HG03439 (cell line): ENCODE results near the gene DPH2.
A peak's percentile ranks its signal among the peaks of the same experiment; 100 is the strongest.

Experiments
- ATAC-seq: cut with Tn5 transposase; IDR thresholded peaks from one replicate; pipeline ENCODE4 v1.9.1; 2021; ENCODE audit warnings: mild to moderate bottlenecking, moderate library complexity; ENCODE audit not compliant: unreplicated experiment

Gene DPH2

DNA sequence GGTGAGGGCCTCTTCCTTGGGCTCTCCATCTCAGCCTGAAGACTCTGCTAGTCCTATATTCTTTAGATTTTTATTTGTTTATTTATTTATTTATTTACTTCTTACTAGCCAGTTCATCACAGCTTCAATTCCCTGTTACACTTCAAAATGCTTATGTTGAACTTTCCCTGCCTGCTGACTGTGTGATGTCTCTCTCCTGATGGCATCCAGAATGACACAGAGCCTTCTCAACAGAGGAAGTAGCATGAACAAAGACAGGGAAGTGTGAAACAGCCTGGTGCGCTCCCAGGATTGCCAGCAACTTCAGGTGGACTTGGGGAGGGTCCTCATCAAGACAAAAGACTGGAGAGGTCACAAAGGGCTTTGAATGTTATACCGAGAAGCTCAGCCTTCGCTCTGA, 27.4 kb upstream of the DPH2 start:
- no peak for ATAC-seq

DNA sequence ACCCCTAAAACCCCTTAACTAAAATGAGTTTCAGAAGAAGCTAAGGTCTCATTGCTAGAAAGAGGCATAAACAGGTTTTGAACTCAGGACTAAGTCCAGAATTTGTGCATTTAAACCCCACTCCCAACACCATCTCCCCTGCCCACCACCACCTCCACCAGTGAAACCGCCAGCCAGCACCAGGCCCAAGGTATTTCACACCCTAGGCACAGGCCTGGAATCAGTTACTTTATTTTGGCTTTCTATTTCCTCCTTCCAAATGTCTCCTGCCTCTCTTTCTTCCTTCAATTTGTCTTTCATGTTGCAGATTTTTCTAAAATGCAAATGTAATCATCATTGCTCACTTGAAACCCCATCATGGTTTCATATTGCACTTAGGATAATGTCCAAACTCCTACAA, 24.9 kb upstream of the DPH2 start:
- ATAC-seq = no peak

DNA sequence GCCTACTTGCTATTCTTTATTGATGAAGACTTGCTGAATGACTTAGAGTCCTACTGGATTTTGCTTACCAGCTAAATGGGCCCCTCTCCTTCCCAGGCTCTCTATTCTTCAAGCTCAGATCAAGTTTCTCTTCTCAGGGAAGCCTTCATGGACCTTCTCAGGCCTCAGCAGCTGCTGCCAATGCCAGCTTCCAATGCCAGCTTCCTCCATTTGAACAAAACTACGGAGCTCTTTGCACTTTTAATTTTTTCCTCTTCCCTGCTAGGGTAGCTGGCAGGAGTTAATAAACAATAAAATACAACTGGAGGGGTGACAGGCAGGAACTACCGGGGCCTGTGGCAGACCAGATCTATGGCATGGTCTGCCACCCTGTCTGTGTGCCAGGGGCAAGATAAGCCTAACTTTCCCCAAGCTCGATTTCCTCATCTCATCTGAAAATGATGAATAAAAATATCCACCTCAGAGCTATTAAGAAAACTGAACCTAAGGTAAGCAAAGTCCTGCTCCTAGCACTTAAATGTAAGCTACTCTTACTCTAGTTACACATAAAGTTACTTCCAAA, 24.1 kb upstream of the DPH2 start:
- no peak for ATAC-seq

DNA sequence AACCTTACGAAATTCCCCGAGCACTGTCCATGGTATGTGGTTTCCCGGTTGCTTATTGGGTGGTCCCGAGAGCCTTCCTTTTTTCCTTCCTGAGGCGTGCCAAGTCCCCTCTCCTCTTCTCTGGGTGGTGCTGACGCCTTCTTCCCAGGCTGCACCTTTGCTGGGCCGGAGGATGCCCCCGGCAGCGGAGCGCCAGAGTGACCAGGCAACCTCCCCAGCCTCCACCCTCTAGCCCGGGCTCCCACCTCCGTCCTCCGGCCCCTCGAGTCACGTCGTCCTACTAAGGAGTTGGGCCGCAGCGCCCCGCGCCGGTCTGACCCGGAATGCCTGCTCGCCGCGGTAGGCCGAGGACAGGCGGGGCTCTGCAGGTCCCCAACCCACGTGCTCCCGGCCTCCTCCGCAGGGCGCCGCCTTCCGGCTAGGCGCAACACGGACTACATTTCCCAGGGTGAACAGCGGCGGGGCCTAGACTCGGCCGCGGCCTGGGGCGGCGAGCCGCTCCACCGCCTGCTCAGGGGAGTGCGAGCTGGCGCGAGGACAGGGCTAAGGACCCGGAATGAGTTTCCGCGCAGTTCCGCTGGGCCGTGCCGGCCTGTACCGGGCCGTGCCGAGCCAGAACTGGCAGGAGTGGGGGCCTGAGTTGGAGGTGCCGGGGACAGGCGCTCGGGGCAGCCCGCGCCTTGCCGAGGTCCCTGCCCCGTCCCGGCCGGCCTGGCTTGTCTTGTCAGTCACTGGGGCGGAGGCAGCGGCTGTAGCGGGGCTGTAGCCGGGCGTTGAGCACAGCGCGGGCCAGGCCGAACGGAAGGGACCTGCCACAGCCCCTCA, 23.4 kb upstream of the DPH2 start, which contains the start of gene IPO13:
Gene IPO13 (plus strand): TSS at position 715 of the 825 bp plus-strand sequence. CDS start 651 bp downstream, outside the sequence.
- peak; percentile 94 for ATAC-seq

DNA sequence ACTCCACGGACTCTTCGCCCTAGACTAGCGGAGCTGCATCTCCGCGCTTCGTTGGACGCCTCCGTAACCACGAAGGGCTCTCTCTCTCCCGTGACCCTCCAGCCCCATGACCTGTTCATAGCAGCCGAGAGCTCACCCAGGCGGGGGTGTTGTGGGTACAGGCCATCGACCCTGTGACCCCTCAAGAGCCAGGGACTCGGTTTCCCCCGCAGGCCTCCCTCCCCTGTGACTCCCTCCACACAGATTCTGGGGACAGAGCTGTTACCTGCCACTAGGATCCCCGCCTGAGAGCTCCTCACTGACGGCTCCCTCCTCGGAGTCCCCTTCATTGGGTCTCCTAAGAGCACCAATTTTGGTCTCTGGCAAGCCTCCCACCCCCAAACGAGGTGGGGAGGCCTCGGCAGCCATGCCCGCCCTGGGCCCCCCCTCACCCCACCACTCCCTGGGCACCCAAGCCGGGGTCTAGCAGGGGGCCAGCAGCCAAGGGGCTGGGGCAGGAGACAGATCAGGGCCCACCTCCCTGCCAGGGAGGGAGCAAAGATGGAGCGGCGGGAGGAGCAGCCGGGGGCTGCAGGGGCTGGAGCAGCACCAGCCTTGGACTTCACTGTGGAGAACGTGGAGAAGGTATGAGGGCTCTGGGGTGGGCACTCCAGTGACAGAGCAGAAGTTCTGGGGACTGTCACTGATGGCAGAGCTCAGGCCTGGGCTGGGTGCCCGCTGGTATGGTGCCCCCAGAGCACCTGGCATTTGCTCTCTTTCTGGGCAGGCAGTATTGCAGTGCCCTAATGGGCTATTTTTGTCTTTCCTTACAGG, 22.5 kb upstream of the DPH2 start:
- no peak for ATAC-seq

DNA sequence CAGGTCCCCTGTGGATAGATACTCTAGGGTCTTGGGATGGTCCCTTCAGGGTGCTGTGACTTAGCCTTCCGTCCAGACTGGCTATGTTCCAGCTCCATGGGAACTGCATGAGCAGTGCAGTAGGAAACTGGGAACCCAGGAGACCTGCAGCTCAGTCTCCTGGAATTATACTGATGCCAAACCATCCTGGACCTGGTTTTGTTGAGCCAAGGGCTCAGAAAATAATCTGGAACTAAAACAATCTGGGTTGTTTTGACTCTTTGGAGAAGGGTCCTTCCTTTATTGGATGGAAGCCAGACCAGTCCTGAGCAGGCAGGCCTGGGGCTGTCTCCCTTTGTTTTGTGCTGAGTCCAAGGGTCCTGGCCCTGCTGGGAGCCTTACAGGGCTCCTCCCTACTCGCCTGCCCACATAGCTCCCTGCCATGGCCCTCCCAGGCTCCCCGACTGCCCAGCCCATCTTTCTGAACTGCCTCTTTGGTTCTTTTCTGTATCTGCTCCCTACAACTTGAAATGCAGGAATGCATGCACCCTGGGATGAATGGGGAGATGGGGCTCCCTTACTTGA, 21.9 kb upstream of the DPH2 start:
- ATAC-seq = no peak

DNA sequence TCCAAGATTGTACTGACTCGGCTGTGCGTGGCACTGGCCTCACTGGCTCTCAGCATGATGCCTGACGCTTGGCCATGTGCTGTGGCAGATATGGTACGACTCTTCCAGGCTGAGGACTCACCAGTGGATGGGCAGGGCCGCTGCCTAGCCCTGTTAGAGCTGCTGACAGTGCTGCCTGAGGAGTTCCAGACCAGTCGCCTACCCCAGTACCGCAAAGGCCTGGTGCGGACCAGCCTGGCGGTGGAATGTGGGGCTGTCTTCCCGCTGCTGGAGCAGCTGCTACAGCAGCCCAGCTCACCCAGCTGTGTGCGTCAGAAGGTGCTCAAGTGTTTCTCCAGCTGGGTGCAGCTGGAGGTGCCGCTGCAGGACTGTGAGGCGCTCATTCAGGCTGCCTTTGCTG, 20.1 kb upstream of the DPH2 start:
- no peak for ATAC-seq

DNA sequence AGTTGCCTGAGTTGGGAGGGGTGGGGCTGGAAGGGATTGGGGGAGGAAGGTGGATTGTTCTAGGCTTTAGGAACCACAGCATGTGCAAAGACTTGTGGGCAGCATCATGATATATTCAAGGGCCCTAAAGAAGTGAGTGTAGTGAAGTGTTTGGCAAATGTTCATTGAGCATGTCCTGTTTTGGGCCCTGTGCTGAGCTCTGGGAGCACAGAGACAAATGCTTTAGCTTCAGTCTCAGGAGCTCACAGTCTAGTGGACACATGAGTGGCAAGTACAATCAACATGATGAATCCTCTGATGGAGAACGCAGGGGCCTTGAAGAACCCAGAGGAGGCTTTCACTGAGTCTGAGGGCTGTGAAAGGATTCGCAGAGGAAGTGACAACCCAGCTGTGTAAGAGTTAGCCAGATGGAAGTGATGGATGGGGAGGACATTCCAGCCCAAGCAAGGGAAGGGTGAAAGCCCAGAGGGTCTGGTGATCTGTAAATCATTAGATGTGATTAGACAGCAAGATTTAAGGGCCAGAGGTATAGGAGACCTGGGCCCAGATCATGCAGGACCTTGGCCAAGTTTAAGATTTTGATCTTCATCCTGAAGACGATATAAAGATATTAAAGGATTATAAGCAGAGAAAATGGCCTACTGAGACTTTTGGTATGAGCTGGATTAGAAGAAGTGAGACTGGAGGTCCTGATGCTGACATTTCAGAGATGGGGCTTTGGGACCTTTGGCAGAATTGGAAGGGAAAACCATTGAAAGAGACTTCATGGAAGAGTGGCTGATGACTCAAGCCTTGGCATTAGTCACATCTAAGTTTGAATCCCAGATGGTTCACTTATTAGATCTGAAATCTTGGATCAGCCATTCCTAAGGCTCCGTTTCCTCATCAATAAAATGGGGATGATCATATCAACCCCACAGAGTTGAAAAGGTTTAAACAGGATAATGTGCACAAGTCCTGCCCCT, 18.5 kb upstream of the DPH2 start:
- no peak for ATAC-seq

DNA sequence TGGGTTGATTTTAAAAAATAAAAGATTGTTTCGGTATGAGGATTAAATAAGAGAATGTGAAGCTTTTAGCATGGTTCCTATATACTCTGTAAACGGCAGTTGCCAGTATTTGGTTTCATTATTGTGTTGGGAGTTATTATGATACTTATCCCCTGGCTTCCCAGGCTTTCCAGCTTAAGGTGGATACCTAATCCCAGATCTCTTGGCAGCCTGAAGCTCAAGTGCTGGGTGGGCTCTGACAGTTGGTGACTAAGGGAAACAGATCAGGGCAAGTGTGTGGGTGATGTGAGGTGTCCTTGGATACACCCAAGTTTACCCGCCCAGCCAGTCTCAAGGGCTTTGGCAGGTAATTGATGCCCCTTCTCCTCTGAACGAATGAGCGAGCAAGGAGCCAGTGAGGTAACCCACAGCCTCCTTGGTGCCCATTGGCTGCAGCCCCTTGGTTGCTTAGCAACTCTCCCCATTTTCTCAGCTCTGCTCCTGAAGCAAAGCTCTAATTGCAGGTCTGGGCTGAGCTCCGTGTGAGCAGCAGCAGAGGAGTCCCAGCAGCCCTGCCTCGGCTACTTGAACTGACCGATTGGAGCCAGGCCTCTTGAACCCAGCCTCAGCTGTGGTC, 17.0 kb upstream of the DPH2 start:
- ATAC-seq = no peak

DNA sequence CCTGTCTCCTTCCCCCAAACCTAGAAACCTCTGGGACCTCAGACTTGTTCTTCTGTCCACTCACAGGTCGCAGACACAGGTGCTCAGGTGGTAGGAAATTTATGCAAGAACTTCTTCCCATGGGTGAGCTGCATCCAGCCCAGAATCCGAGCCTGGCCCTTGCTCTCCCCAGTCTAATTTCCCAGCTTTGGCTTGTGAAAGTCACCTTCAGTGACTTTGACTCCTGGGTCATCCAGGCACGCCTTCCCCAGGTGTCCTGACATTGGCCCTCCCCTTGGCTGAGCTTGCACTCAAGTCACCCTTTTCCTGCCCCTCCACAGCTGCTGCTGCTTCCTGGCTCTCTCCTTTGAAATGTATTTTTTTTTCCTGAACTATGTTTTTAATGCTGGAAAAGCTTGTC, 16.4 kb upstream of the DPH2 start:
- no peak for ATAC-seq

DNA sequence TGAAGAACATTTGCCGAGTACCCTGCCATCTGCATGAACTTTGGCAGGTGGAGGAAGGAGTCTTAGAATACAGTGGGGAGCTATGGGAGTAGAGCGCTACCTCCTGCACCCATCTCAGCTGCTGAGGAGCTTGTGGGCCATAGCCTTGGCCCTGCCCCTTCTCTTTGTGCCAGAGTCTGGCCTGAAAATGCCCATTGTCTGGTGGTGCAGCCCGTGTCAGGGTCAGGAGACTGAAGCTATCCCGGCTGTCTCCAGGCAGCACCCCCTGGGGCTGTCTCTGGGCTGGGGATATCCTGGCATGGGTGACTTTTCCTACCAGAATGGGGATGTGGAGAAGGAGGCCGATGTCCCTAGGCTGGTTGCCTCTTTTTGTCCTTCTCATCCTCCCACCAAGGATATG, 15.8 kb upstream of the DPH2 start:
- no peak for ATAC-seq

DNA sequence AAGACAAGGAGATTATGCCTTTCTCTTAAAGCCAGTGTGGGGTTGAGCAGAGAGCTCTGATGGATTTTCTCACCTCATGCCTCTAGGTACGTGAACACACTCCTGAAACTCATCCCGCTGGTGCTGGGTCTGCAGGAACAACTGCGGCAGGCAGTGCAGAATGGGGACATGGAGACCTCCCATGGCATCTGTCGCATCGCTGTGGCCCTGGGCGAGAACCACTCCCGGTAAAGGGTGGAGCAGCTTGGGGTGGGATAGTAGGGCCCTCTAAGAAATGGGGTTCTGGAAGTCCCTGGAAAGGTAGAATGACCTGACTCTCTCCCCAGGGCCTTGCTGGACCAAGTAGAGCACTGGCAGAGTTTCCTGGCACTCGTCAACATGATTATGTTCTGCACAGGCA, 13.6 kb upstream of the DPH2 start:
- ATAC-seq = no peak

DNA sequence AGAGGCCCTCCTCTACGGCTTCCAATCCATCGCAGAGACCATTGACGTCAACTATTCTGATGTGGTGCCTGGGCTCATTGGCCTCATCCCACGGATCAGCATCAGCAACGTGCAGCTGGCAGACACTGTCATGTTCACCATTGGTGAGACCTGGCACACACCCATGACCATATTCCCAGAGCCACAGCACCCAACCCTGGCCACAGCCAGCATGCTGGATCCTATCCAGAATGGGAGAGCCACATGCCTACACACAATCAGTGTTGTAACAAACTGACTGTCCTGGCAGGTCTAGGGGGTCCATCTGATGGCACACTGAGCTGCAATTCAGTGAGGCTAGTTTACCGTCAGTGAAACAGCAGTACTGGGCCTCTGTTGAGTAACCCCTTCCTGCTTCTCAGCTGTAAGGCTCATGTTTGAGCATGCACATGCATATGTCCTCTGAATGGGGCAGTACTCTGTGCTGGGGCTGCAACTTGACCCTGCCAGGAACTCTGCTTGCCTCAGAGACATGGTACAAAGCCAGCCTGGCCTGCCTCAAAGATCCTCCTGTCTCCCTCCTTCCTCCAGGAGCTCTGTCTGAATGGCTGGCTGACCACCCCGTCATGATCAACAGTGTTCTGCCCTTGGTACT, 12.3 kb upstream of the DPH2 start:
- no peak for ATAC-seq

DNA sequence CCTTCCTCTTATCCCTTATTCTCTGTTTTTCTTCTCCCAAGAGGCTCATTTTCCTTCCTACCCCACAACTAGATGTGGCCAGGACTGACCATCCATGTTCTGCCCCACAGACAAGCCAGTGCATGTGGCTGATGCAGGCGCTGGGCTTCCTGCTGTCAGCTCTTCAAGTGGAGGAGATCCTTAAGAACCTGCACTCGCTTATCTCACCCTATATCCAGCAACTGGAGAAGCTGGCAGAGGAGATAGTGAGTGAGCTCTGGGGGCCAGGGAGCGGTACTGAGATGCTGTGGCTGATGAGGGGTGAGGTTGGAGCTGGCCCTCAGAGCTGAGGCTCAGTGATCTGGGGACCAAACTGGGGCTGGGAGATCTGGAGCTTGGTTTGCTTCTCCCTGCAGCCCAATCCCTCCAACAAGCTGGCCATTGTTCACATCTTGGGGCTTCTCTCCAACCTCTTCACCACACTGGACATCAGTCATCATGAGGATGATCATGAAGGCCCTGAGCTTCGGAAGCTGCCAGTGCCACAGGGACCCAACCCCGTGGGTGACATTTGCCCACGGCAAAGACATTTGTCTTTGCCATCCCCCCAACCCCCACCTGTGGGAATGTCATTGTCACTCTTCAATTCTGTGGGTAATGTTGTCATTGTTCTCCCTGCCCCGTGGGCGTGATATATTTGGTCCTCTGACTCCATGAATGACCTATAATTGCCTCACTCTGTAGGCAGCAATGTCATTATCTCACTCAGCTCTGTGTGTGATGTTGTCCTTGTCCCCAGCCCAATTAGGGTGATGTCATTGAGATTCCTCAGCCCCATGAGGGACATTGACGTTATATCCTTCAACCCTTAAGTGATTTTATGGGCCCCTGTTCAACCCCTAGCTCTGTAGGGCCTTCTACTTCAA, 11.2 kb upstream of the DPH2 start:
- ATAC-seq = no peak

DNA sequence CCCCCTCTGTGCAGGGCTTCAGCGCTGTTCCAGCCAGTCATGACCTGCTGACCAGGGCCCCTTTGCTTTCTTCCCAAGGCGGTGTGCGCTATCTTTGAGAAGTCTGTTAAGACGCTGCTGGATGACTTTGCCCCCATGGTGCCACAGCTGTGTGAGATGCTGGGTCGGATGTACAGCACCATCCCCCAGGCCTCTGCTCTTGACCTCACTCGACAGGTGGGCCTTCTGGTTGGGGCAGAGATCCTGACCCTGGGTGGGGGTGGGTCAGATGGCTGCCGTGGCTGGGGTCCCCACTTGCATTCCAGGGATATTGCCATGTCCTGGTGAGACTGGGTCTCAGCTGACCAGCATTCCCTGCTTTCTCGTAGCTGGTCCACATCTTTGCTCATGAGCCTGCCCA, 9.0 kb upstream of the DPH2 start:
- no peak for ATAC-seq

DNA sequence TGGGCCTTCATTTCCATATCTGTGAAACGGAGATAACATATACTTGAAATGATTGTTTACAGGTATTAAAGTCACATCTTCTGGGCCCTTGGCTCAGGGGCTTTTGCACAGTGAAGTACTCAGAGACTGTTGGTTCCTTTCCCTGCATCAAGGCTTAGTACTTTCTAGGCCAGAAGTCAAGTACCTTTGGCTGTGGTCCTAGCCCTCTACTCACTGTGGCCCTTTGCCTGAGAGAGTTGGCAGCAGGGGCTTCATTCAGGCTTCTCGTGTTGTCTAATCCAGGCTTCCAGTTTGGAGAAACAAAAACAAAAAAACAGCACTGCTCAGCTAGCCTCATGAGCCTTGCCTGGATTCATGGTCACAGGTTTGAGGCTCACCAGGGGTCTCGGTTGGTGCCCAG, 8.1 kb upstream of the DPH2 start:
- ATAC-seq = no peak

DNA sequence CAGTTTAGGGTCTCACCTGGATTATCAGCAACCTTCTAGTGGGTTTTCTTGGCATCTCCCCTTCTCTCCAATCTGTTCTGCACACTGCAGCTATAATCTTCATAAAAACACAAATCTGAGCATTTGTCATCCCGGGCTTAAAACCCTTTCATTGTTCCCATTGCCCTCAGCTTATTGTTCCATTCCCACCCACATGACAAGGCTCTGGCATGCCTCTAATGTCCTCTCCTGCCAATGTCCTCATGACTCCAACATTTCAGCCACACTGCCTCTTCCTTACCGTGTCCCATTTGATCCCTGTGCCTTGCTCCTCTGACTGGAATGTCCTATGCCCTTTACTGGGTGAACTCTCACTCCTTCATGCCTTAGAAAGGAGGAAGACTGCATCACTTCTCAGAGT, 7.5 kb upstream of the DPH2 start:
- ATAC-seq = no peak

DNA sequence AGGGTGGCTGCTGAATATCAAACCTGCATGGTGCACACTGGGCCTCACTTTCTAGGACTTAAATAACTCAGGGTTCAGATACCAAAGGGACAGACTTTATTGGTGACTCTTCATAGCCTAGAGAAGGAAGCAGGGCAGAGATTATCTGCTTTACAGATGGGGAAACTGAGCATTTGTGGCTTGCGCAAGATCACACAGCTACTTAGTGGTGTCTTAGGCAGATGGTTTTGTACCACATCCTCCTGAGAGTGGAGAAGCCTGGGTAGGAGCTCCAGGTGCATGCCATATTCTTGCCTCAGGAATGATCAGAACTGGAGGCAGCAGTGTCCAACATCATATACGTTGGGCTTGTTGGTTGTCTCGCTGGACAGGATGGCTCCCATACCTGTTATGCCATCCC, 6.8 kb upstream of the DPH2 start:
- ATAC-seq = no peak
